H7 (cell line): Measurements from ENCODE around the gene IL32. TPM values are rescaled to one million over a fixed set of nuclear protein-coding genes. Genes with fewer than 3 reads are reported as not detected.

ENCODE experiments used
- DNase-seq: peaks from one replicate; pipeline ENCODE4 v3.0.0; 2012
- H3K27me3 ChIP-seq: 2 replicates; pipeline ENCODE4 v1.6.0; 2011; ENCODE audit warnings: mild to moderate bottlenecking, low read length; ENCODE audit not compliant: control insufficient read depth, insufficient read depth
- H3K36me3 ChIP-seq: replicated peaks from 2 replicates; pipeline ENCODE4 v1.5.1; 2011; ENCODE audit warnings: low read length; ENCODE audit not compliant: control insufficient read depth, insufficient read depth
- H3K4me3 ChIP-seq: 2 replicates; pipeline ENCODE4 v1.5.1; 2011; ENCODE audit warnings: low read depth, mild to moderate bottlenecking, control low read depth, low read length, moderate library complexity; ENCODE audit not compliant: insufficient read depth
- total RNA-seq: library from RNA; depleted of rRNA; stranded (reverse); fragments of >200 nt; shearing (Covaris generic); gene quantifications from 2 replicates; pipeline ENCODE4 v1.2.3, GENCODE V29; 2014; rRNA removed

Gene IL32
- total RNA-seq, 1 experiment from 2014 or later, result 9.9 TPM

- no peak overlapping the region for H3K4me3 ChIP-seq
- H3K36me3 ChIP-seq, result peaks cover 10% of the 10 kb centered on the region
- peak; percentile 67 for DNase-seq
- no peaks in the 10 kb centered on the region; the same call in 1 of the 2 replicates for H3K27me3 ChIP-seq
These were observed 48.5 kb downstream of the IL32 start for GRCh38 chr16:3113765-3114479.

- peaks cover 12% of the 10 kb centered on the region for H3K36me3 ChIP-seq
- peak; percentile 20 for DNase-seq
These were observed 49.6 kb downstream of the IL32 start for GRCh38 chr16:3115003-3115402.

GRCh38 chr16:3115561-3115960 lies 50.1 kb downstream of the IL32 start:
- Histone ChIP-seq H3K27me3 (no peaks in the 10 kb centered on the region), H3K4me3 (no peak overlapping the region), H3K36me3 (peaks cover 12% of the 10 kb centered on the region)
- DNase-seq, result peak; percentile 79

More at GRCh38 chr16:3115003-3115402, 49.6 kb downstream of the IL32 start:
- H3K4me3 ChIP-seq, result no peak overlapping the region
- H3K27me3 ChIP-seq, result no peaks in the 10 kb centered on the region

GRCh38 chr16:3118204-3118790 lies 52.9 kb downstream of the IL32 start:
- Histone ChIP-seq H3K36me3 (peaks cover 12% of the 10 kb centered on the region), H3K4me3 (no peak overlapping the region), H3K27me3 (no peaks in the 10 kb centered on the region)
- peak; percentile 30 for DNase-seq

- no peak for DNase-seq
- H3K27me3 ChIP-seq, result no peaks in the 10 kb centered on the region
- H3K36me3 ChIP-seq, result peaks cover 12% of the 10 kb centered on the region
- no peak overlapping the region for H3K4me3 ChIP-seq
These were observed 53.4 kb downstream of the IL32 start for GRCh38 chr16:3118846-3119245.

Other genes starting within 250 kb of the IL32 start
- 0.42 and 1.5 TPM in 2 replicates for gene PRSS21, start 248.4 kb upstream of the IL32 start, total RNA-seq
- not detected in 2 replicates for gene ZG16B, start 235.3 kb upstream of the IL32 start, total RNA-seq
- 0.80 and 0.85 TPM in 2 replicates for gene PRSS22, start 207.5 kb upstream of the IL32 start, total RNA-seq
- gene FLYWCH2, start 182.4 kb upstream of the IL32 start, total RNA-seq, result 55.2 and 94.1 TPM in 2 replicates
- gene FLYWCH1, start 153.7 kb upstream of the IL32 start, total RNA-seq, result 22.7 and 33.5 TPM in 2 replicates
- 17.6 and 20.9 TPM in 2 replicates for gene KREMEN2, start 101.4 kb upstream of the IL32 start, total RNA-seq
- gene PAQR4, start 96.3 kb upstream of the IL32 start, total RNA-seq, result 62.6 and 65.6 TPM in 2 replicates
- 85.4 and 94.0 TPM in 2 replicates for gene PKMYT1, start 85.2 kb upstream of the IL32 start, total RNA-seq
- gene CLDN9, start 52.7 kb upstream of the IL32 start, total RNA-seq, result 0.21 and 0.48 TPM in 2 replicates
- gene CLDN6, start 47.5 kb upstream of the IL32 start, total RNA-seq, result 426 and 528 TPM in 2 replicates
- 144 and 171 TPM in 2 replicates for gene TNFRSF12A, start 45.3 kb upstream of the IL32 start, total RNA-seq
- 114 and 156 TPM in 2 replicates for gene HCFC1R1, start 41.7 kb upstream of the IL32 start, total RNA-seq
- gene THOC6, start 41.6 kb upstream of the IL32 start, total RNA-seq, result 69.1 and 81.4 TPM in 2 replicates
- 0.69 and 2.0 TPM in 2 replicates for gene BICDL2, start 28.7 kb upstream of the IL32 start, total RNA-seq
- gene MMP25, start 19.1 kb upstream of the IL32 start, total RNA-seq, result 18.4 and 18.7 TPM in 2 replicates
- gene ZSCAN10, start 33.7 kb downstream of the IL32 start, total RNA-seq, result 217 and 238 TPM in 2 replicates
- 40.2 and 41.2 TPM in 2 replicates for gene ZNF205, start 46.9 kb downstream of the IL32 start, total RNA-seq
- gene ZNF213, start 69.4 kb downstream of the IL32 start, total RNA-seq, result 5.5 and 6.3 TPM in 2 replicates
- not detected in 2 replicates for gene OR1F1, start 122.6 kb downstream of the IL32 start, total RNA-seq
- gene ZNF200, start 169.5 kb downstream of the IL32 start, total RNA-seq, result 9.1 and 13.1 TPM in 2 replicates
- 0.14 TPM in 1 of 2 replicates, not detected in the other for gene MEFV, start 191.0 kb downstream of the IL32 start, total RNA-seq
- 32.4 and 47.5 TPM in 2 replicates for gene ZNF263, start 217.9 kb downstream of the IL32 start, total RNA-seq
- gene TIGD7, start 239.8 kb downstream of the IL32 start, total RNA-seq, result 2.1 and 5.5 TPM in 2 replicates
- 12.1 and 14.9 TPM in 2 replicates for gene ZNF75A, start 239.9 kb downstream of the IL32 start, total RNA-seq